Measurements from ENCODE around the gene CRYGN.

The CRYGN gene

DNA sequence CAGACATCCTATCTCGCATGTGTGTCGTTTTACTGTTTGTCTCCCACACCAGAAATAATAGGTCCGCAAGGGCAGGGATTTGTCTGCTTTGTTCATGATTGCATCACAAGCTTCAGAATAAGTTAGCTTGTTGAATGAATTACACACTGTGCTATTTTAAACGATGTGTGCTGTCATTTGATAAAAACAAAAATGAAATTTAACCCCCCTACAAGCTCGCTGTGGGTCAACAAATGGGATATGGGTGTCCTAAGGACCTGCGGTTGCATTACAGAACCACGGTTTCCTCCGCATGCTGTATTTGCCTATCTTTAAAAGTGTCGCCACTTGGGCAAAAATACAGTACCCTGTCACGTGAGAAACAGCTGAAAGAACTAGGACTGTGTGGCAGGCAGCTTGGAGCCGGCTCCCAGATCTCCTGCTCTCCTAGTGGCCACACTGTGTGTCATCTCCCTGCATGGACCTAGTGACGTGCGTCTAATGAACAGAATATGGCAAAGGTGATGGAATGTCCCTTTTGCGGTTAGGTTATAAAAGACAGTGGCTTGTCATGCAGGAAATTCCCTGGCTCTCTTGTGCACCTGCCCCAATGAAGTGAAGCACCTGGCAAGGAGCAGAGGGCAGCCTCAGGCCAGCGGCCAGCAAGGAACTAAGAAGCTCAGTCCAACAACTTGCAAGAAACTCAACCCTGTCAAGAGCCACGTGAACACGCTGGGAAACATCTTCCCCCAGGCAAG is 32.9 kb upstream of the CRYGN start:
- CTCF ChIA-PET: interaction anchor here (0.7 to 1.5 kb wide), 5 partner anchors 9 to 287 kb away, joined by 4 to 6 read pairs (median 4); no protein-coding TSS in a partner anchor
- no peak for TF ChIP-seq CTCF (IDR thresholded peaks at IDR 0.05; ENCODE audit: insufficient read depth, low read length, missing control alignments)
- no peak for DNase-seq (ENCODE audit: low read depth, low spot score)
- POLR2A ChIA-PET: interaction anchor here (0.8 to 1.2 kb wide), 2 partner anchors 10 to 13 kb away, joined by 3 to 4 read pairs; no protein-coding TSS in a partner anchor
- H3K4me3 ChIP-seq (ENCODE audit: low read depth, low read length): no peak overlapping the region

GRCh38 chr7:151470711-151471110 is 30.8 kb upstream of the CRYGN start:
- no peak for TF ChIP-seq CTCF (IDR thresholded peaks at IDR 0.05; ENCODE audit: insufficient read depth, low read length, missing control alignments)
- ChIA-PET POLR2A (no interaction called here), CTCF (interaction anchor here (0.8 to 4.5 kb wide), 6 partner anchors 9 to 288 kb away, joined by 3 to 22 read pairs (median 3); no protein-coding TSS in a partner anchor)
- no peak for DNase-seq (ENCODE audit: low read depth, low spot score)
- H3K4me3 ChIP-seq (ENCODE audit: low read depth, low read length): no peak overlapping the region

- TF ChIP-seq CTCF (IDR thresholded peaks at IDR 0.05; ENCODE audit: insufficient read depth, low read length, missing control alignments): no peak
- POLR2A ChIA-PET: no interaction called here
- no peak for DNase-seq (ENCODE audit: low read depth, low spot score)
- no peak overlapping the region for H3K4me3 ChIP-seq (ENCODE audit: low read depth, low read length)
- CTCF ChIA-PET: interaction anchor here (2.8 to 4.5 kb wide), 2 partner anchors 8 to 20 kb away, joined by 19 to 22 read pairs; no protein-coding TSS in a partner anchor
These were observed 29.3 kb upstream of the CRYGN start for GRCh38 chr7:151469281-151469680.

- CTCF ChIA-PET: interaction anchor here (4.5 kb wide), 1 partner anchor 19 kb away, joined by 22 read pairs; no protein-coding TSS in a partner anchor
- TF ChIP-seq CTCF (IDR thresholded peaks at IDR 0.05; ENCODE audit: insufficient read depth, low read length, missing control alignments): no peak
- DNase-seq (ENCODE audit: low read depth, low spot score): no peak
- H3K4me3 ChIP-seq (ENCODE audit: low read depth, low read length): no peak overlapping the region
- POLR2A ChIA-PET: no interaction called here
These were observed 28.5 kb upstream of the CRYGN start for GRCh38 chr7:151468217-151469018.

DNA sequence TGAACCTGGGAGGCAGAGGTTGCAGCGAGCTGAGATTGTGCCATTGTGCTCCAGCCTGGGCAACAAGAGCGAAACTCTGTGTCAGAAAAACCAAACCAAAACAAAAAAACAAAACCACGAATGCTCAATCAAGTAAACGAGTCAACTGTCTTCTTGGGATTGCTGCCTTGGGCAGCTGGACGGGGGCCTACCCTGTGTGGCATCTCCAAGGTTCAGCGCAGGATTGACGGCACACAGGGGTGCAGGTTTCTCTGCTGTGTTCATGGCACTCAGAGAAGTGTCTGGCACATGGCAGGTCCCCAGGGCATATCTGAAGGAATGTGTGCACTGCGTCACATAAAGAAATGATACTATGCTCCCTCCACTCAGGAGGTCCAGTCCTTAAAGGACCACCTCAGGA is 25.2 kb upstream of the CRYGN start:
- POLR2A ChIA-PET: no interaction called here
- TF ChIP-seq CTCF (IDR thresholded peaks at IDR 0.05; ENCODE audit: insufficient read depth, low read length, missing control alignments): no peak
- CTCF ChIA-PET: interaction anchor here (1.1 to 2.7 kb wide), 4 partner anchors 8 to 97 kb away, joined by 3 to 6 read pairs (median 4); no protein-coding TSS in a partner anchor
- no peak overlapping the region for H3K4me3 ChIP-seq (ENCODE audit: low read depth, low read length)
- no peak for DNase-seq (ENCODE audit: low read depth, low spot score)

Measured in AG04449 (cell line).